H1 (cell line): ENCODE data around the gene SLC13A2.

Source experiments
- CTCF ChIP-seq, 3 experiments: IDR thresholded peaks; 1 replicate in 2 of 3; 2 replicates in 1 of 3; pipeline versions ENCODE4 v1.5.1 to v1.6.1; 2011; ENCODE audit warnings: low read length in 3 of 3, mild to moderate bottlenecking in 3 of 3, inconsistent platforms in 2 of 3, low read depth in 1 of 3, moderate library complexity in 1 of 3; ENCODE audit not compliant: insufficient read depth in 1 of 3; ENCODE audit errors: control extremely low read depth in 1 of 3
- JUND ChIP-seq: IDR thresholded peaks from 2 replicates; pipeline ENCODE4 v1.6.1; 2011; ENCODE audit warnings: mild to moderate bottlenecking, improper control_type of control experiment, low read length

GRCh38 chr17:28494445-28495188 lies 21.2 kb downstream of the SLC13A2 start:
- no peak for TF ChIP-seq JUND
- TF ChIP-seq CTCF (IDR thresholded peaks at IDR 0.05; ENCODE audit: control extremely low read depth in 1 of 3, insufficient read depth in 1 of 3, low read depth in 1 of 3, low read length in 3 of 3), result peak; percentile 93 to 97 (median 93)
